AG09319 (cell line): ENCODE results near the gene UTP25.

Source experiments
- DNase-seq: peaks from one replicate; pipeline ENCODE4 v3.0.0-alpha.2; 2010; ENCODE audit warnings: low read depth; ENCODE audit errors: extremely low read depth
- CTCF ChIP-seq: IDR thresholded peaks from 2 replicates; pipeline ENCODE4 v1.5.1; 2011; ENCODE audit warnings: low read depth, mild to moderate bottlenecking, inconsistent platforms, low read length, moderate library complexity

Gene UTP25

GRCh38 chr1:209879539-209879938 is 51.8 kb downstream of the UTP25 start:
- no peak for DNase-seq

GRCh38 chr1:209880031-209880430 is 52.3 kb downstream of the UTP25 start:
- no peak for DNase-seq

More at GRCh38 chr1:209879539-209879938, 51.8 kb downstream of the UTP25 start:
- no peak for TF ChIP-seq CTCF

GRCh38 chr1:209881619-209882018 is 53.8 kb downstream of the UTP25 start:
- no peak for DNase-seq
- TF ChIP-seq CTCF: no peak

More at GRCh38 chr1:209880031-209880430, 52.3 kb downstream of the UTP25 start:
- TF ChIP-seq CTCF: no peak

GRCh38 chr1:209882286-209882685 is 54.5 kb downstream of the UTP25 start:
- no peak for TF ChIP-seq CTCF
- DNase-seq: no peak

- DNase-seq: no peak
- TF ChIP-seq CTCF: no peak
These were observed 55.2 kb downstream of the UTP25 start for GRCh38 chr1:209882942-209883340.

GRCh38 chr1:209883341-209883971 is 55.7 kb downstream of the UTP25 start:
- peak; percentile 53 for DNase-seq

More at GRCh38 chr1:209883341-209883971, 55.7 kb downstream of the UTP25 start:
- TF ChIP-seq CTCF: no peak; the same call in none of the 2 replicates
